Uterus (tissue), 2 donors: ENCODE measurements around the gene C17orf75.

ENCODE experiments used
- CTCF ChIP-seq, 4 experiments: fragments of 200-600 bp in 2 of 4; fragments of 450-650 bp in 2 of 4; sonication (generic) in 2 of 4; IDR thresholded peaks; one replicate each; pipeline ENCODE4 v1.5.1; 2016 to 2019; ENCODE audit warnings: antibody characterized with exemption in 4 of 4, mild to moderate bottlenecking in 2 of 4, moderate library complexity in 1 of 4
- POLR2A ChIP-seq, 2 donors: fragments of 450-650 bp; IDR thresholded peaks; one replicate each; pipeline ENCODE4 v1.6.1; 2016; ENCODE audit warnings: antibody characterized with exemption in 2 of 2, mild to moderate bottlenecking in 1 of 2, moderate library complexity in 1 of 2

- TF ChIP-seq CTCF (IDR thresholded peaks at IDR 0.05) (no peak), POLR2A (IDR thresholded peaks at IDR 0.05) (no peak)
These were observed 26.8 kb downstream of the C17orf75 start for GRCh38 chr17:32315171-32315570.
